ENCODE measurements around the gene CDX1.

CDX1 gene

DNA sequence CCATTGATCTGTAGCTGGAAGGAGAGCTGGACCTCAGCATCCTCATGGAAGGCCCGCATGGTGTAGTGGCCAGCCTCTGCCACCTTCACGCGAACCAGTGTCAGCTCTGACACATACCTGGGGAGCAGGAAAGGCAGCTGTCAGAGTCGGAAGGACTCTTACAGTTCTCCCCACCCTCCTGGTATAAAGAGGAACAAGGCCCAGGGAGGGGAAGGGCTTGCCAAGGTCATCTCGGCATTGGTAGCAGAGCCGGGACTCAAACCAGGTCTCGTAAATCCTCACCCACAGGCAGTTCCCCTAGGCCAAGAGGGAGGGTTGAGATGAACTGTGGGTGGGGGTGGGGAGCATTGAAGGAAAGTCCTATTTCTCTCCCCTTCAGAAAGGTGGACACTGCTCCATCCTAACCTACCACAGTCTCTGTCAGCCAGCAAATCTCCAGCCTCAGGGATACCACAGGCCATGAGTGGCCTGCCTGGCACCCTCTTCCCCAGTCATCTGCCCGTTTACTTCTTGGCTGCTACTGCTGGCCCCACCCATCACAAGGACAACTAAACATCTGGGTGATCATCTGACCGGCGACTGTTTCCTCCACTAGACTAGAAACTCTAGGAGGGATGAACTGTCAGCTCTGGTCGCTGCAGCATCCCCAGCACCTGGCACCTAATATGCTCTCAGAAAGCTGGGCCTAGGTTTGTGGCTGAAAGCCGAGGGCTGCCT lies 34.4 kb upstream of the CDX1 start:
- DNase-seq, result no peak

DNA sequence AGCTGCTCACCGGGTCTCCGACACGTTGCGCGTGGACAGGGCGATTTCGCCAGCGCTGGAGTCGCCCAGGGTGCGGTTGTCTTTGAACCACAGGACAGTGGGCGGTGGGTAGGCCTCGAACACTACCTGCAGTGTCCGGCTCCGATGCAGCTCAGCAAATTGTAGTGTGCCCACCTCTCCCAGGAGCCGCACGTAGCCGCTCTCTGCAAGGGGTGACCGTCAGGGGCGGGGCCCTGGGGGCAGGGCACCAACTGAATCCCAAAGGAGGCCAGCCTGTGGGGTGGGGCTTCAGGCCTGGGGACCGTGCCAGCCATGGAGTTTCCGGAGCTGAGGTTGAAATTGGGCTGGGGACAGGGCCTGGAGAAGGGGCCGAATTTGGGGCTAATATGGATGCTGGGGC lies 33.8 kb upstream of the CDX1 start:
- no peak for DNase-seq

DNA sequence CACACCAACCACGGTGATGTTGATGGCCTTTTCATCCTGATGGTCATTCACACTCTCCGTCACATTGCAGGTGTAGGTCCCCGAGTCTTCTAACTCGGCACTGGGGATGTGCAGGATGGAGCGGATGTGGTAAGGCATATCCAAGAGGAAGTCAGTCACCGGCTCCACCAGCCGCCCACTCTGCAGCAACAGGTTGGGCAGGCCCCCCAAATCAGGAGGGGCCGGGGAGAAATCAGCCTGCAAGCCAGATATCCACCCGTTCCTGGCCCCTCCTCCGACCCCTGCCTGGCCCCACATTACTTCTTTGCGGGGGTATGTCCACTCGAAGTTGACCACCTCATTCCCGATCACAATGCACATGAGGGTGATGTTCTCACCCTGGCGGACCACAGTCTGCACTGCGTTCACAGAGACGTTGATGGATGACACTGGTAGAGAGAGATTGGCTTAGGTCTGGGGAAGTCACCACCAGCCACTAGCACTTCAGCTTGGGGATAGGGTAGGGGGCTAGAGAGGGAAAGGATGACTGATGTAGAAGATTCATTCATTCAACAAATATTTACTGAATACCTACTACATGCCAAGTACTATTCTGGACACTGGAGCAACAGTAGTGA lies 32.9 kb upstream of the CDX1 start:
- DNase-seq, result no peak

DNA sequence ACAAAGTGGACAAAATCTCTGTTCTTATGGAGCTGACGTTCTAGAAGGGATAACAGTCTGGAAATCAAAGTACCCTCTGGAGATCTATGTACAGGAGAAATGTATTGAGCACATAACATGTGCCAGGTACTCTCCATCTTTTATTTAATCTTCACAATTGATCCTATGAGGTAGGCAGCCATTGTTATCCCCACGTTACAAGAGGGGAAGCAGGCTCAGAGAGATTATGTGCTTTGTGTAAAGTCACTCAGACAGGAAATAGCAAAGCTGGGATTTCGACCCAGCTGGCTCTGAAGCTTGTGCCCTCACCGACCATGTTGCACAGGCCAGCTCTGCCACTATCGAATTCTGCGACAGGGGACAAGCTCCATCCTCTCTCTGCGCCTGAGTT lies 32.4 kb upstream of the CDX1 start:
- no peak for DNase-seq

DNA sequence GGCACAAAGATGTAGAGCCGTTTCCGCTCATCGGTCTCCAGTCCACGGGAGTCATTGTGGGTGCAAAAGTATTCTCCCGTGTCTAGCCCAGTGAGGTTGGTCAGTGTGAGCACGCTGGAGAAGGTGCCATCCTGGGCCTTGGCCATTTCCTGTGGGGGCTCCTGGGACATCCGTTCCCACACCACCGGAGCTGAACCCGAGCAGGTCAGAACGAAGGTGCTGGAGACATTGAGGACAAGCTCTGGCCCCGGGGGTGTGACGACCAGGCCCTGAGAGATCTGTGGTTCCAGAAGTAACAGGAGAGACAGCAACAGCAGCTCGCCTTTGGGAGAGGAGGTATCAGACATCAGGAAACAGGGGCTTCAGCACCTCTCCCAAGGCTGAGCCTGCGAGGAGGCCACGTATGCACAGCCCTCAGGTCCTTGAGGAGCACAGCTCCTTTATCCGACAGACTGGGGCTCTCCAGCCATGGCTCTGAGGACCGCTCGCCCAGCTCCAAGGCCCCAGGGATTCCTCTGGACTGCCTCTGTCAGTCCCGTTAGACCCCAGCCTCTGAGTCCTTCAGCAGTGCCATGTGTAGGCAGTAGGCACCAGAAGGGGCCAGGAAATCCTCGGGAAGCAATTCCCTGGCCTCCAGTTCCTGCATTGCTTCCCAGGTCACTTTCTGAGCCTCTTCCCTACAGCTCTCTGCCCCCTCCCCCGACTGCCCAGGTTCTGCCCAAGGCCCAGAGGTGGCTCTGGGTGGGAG lies 30.8 kb upstream of the CDX1 start:
- no peak for DNase-seq

DNA sequence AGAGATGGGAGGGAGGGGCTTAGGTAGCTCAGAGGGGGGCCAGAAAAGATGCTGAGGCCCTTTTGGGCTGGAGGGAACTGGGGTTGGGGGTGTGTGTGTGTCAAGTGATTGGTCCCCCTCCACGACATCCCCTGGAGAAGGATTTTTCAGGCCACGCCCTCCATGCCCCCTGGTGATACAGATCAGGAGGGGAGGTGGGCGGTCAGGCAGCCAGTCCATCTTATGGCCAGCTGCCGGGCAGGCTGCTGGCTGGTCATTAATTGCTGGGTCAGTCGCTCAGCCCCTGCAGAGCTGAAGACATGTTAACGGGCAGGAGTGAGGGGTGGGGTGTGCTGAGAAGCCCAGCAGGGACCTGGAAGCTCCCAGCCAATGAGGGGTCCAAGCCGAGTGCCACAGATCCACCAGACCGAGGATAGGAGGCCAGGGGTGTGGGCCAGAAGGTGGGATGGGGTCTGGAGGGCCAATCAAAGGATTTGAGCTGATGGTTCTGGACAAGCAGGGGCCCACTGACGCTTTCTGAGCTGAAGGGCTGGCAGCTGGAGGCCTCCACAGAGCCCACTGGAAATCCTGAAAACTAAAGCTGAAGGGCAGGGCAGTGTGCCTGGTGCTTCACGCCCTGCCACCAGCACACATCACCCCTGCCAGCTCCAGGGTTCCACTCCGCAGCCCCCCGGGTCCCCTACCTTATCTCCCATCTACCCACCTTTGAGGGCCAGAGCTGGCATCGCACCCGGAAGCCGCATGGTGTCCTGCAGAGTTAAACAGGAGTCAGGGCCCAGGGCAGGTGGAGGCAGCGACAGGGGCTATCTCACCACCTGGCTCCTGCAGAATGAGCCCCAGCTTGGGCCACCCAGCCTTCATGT lies 30.0 kb upstream of the CDX1 start:
- DNase-seq, result no peak

DNA sequence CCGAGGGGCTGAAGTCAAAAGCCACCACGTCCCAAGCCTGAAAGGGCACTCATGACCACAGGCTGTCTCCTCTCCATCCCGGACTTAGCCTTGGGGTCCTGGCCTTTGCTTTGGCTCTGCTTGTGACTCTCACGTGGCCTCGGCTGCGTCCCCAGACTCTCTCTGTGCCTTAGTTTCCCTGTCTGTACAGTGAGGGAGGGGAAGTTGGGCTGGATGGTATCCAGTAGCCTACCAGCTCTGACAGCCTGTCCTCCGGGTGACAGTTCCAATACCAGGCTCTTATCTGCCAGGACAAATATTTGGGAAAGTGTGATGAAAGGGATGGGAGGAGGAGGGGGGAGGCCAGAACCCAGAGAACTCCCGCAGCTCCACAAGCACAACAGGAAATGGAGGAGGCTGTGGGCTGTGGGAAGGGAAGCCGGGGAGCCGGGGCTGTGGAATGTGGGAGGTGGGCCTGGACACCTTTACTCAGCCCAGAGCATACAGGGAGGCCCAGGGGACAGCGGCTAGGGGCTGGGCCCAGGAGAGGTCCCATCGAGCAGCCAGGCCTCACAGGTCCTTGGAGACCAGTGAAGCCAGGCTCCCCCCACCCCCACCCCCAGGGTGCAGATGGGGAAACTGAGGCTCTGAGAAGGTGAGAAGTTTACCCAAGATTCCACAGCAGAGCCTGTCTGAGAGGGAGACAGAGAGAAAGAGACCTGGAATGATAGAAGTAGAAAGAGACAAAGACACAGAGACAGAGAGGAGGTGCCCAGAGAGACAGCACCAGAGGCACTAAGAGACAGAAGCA lies 29.2 kb upstream of the CDX1 start:
- DNase-seq, result no peak

DNA sequence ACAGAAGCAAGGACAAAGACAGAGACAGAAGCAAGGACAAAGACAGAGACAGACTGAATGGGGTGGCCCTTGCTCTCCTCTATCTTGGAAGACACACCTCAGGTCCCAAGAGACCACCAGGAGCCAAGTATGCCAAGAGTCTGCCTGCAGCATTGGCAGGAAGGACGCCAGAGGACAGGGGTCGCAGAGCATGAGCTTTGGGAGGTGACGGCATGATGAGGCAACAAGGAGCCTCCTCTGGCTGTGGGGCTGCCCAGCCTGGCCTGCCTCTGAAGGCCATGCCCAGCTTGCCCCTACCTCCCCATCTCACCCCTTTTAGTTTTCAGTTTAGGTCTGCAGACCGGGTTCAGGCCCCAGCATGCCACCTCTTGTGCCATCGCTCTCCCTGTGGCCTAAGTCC lies 28.6 kb upstream of the CDX1 start:
- no peak for DNase-seq

DNA sequence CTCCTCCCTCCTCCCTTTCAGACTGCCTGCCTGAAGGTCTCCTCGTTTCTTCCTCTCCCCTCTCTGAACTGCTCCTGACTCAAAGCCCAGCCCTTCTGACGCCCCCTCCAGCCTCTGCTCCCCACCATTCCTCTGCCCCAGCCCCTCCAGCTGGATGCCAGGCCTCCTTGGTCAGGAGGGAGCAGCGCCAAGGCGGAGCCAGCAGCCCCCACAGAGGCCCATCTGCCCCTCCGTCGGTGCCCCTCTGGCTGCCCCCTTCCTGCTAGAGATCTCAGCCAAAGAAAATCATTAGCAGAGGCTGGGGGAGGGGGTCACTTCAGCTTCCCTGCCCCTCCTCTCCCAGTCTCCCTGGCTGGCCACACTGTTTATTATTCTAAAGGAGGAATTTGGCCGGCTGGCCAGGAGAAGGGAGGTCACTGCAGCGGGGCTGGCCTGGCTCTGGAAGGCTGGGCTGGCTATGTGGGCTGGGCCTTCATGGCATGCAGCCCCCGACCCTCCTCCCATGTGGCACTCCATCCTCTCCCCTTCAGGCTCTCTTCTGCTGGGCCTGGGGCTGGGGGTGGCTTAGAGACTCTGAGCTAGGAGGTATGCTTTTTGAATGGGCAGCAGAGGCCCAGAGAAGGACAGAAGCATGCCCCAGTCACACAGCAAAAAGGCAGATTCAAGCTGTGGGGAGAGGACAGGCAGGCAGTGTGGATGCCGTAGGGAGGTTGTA lies 27.9 kb upstream of the CDX1 start:
- no peak for DNase-seq

DNA sequence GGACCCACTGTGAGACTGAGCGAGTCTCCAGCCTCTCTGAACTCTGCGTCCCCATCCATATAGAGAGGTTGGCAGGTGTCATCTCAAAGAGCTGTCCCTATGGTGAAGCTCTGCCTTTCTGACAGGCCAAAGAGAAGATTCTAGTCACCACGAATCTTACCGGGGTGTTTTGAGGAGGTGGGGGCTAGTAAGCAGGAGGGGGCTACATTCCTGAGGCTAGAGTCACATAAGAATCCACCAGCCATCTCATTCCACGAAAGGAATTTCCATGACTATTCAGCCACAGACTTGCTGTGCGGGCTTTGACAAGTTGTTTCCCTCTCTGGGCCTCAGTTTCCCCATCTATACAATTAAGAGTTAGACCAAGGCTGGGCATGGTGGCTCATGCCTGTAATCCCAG lies 27.2 kb upstream of the CDX1 start:
- DNase-seq, result no peak

DNA sequence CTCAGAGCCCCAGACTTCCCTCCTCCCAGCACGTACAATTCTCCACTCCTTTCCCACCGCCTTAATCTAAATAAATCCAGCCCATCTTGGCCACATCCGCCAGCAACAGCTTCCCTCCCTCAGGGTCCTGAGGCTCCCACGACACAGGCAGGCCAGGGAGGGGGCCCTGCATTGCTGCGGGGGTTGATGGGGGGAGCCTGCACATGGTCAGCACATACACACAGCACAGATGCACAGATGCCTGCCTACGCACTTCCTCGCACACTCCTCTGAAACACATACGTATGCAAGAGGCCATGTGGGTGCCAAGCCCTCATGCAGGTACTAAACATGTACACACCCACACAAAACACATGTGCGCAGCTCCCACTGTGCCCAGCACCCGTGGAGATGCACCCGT lies 25.7 kb upstream of the CDX1 start:
- no peak for DNase-seq

DNA sequence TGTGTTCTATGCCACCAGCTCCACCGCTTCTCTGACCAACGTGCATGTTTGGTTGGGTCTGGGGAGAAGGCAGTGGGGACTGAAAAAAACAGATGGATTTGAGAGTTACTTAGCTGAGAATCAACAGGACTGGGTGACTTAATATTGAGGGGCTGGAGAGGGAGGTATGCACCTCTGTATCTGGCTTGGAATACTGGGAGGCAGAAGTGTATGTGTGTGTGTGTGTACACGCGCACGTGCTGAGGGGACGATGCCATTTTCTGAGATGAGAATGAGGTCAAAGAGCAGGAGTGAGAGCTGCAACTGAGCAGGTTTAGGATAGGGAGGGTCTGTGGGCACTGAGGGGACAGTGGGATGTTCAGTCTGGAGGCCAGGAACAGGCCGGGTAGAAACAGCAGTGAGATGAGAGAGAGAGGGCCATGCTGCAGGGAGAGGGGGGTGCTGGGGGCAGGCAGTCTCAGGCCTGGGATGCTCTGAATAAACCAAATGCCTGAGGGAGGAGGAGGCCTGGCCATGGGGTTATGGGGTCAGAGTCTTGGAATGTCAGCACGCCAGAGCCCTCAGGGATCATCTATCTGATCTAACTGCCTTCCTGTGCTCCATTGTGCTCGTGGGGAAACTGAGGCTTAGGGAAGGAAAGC lies 24.9 kb upstream of the CDX1 start:
- DNase-seq, result no peak

DNA sequence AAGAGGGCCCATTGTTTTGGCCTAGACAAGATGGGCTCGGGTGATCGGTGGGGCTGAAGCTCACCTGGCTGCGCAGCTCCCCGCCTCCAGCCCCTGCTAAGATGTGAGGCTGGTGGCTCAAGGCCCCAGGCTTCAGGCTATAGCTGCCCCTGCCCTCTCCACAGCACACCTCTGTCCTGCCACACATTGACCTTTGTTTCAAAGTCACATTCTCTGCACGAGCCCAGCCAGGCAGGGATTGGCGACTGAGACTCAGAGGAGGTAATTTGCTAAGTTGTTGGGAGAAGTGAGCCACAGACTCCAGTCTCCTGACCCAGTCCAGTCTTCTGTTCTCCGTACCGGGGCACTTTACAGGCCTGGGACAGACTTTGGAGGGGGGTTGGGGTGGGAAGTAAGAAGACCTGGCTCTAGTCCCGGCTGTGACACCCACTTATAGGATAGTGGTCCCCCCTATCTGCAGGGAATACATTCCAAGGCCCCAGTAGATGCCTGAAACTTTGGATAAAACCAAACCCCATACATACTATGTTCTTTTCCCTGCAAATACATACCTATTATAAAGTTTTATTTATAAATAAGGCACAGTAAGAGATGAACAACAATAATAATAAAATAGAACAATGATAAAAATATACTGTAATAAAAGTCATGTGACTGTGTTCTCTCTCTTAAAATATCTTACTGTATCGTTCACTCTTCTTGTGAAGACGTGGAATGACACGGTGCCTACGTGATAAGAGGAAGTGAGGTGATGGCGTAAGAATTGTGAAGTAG lies 24.2 kb upstream of the CDX1 start:
- DNase-seq, result no peak

DNA sequence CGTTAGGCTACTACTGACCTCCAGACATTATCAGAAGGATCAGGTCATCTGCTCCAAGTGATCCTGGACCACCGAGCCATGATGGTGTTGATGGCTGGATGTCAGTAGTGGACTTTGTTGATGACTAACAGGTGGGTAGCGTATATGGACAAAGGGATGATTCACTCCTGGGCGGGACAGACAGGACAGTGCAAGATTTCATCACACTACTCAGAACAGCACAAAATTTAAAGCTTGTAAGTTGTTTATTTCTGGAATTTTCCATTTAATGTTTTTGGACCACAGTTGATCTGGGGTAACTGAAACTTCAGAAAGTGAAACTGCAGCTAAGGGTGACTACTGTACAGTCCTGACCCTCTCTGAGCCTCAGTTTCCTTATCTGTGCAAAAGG lies 23.6 kb upstream of the CDX1 start:
- DNase-seq, result peak in 1 of 2 donors; percentile 62

DNA sequence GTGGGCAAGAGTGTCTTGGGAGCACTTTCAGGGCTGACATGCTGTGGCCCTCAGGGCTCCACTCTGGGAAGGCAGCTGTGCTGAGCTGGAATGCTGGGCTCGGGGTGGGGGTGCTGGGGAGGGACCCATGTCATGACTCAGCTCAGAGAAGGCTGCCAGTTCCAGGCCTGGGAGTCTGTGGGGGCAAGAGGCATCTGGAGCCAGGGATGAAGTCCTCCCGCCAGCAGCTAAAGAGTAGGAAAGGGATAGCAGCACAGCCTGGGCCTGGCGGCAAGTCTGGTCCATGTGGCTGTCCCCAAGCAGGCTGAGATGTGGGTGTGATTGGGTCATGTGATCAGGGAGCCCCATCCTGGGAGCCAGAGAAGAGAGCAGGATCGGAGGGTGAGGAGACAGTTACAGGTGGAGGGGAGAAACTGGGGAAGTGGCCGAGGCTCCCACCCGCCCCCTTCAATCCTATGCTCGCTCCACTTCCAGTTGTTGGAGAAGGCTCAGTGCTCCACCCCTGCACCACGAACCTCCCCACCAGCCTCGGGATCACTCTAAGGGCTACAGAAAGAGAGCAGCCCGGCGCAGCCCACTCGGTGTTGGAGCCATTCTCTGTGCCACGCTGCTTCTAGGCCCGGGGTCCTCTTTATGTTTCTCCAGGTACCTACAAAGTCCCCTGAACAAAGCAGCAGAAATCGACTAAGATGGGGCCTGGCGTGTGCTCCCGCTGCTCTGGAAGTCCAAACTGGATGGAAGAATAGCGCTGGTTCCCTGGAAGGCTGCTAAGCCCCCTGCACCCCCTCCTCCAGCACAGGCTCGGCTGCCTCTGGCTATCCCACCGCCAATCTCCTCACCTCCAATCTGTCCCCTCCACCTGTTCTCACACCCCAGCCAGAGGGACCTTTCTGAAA lies 23.0 kb upstream of the CDX1 start:
- DNase-seq, result no peak

DNA sequence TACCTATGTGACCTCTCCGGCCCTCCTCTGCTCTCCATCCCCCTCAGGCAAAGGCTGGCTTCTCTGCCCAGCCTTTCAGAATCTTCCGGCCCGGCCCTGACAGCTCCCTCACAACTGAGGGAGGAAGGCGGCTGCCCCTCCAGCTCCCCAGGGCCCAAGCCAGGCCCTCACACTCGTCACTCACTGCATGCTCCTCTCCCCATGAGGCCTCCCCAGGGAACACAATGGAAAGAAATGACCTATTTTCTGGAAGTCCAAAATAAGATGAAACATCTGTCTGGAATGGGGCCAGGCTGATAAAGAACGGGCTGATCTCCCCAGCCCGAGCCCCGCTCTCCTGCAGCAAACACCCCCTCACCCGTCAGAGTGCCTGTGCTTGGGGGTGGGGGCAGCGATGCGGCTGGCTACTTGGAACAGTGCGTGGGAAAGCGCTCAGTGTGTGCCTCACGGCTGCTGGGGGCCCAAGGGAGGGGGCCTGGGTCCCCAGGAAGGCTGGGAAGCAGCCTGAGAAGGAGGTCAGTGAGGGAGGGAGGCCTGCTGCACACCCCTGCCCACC lies 22.3 kb upstream of the CDX1 start:
- no peak for DNase-seq

DNA sequence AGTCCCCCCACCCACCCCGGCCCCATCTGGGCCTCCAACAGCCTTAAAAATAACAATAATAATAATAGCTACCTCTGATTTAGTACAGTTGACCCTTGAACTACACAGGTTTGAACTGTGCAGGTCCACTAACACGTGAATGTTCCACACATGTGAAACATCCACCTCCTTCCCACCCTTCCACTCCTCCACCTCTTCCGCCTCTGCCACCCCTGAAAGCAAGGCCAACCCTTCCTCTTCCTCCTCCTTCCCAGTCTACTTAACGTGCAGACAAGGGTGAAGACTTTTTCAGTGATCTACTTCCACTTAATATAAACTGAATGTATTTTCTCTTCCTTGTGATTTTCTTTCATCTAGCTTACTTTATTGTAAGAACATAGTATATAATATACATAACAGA lies 21.7 kb upstream of the CDX1 start:
- DNase-seq, result no peak

DNA sequence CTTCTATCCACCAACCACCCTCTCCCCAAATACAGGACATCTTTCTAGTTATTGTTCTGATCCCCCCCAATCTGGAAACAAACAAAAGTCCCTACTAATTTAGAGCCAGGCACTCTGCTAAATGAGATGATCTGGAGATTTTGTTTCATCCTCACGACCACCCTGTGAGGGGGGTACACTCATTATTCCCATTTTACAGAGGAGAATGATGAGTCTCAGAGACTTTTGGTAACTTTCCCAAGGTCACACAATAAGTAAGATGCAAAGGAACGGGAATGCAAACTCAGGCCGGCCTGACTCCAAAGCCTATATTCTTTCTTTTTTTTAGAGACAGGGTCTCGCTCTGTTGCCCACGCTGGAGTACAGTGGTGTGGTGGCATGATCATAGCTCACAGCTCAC lies 20.3 kb upstream of the CDX1 start:
- no peak for DNase-seq

All from CD4-positive, alpha-beta T cell treated with Interleukin-1 beta for 1 hour (primary cell).